Measurements from ENCODE around the gene MOGAT1. TPM values are rescaled to one million over a fixed set of nuclear protein-coding genes. Genes with fewer than 3 reads are reported as not detected.

Gene MOGAT1
- polyA plus RNA-seq, 3 donors = 0.11 TPM; not detected in 2

- Histone ChIP-seq H4K20me1 (ENCODE audit: insufficient read depth, low read length) (no peaks in the 10 kb centered on the region), H3K79me2 (ENCODE audit: insufficient read depth, low read length) (no peaks in the 10 kb centered on the region), H3K4me1 (ENCODE audit: control insufficient read depth in 1 of 2, insufficient read depth in 2 of 2, low read length in 2 of 2) (peaks cover 0 to 6% of the 10 kb centered on the region in 2 donors), H3K9me3 (replicated peaks in 1 of 2; ENCODE audit: control insufficient read depth in 1 of 2, insufficient read depth in 1 of 2, low read length in 2 of 2) (no peaks in the 10 kb centered on the region), H3K4me2 (replicated peaks; ENCODE audit: extremely low read depth, low read length, poor library complexity, severe bottlenecking) (no peak overlapping the region), H3K27me3 (ENCODE audit: control insufficient read depth in 2 of 2, insufficient read depth in 2 of 2, low read length in 2 of 2) (no peaks in the 10 kb centered on the region), H3K27ac (ENCODE audit: low read depth in 1 of 2, low read length in 2 of 2) (no peak overlapping the region), H3K9ac (ENCODE audit: insufficient read depth, low read length, poor library complexity, severe bottlenecking) (no peak overlapping the region), H3K36me3 (replicated peaks in 1 of 2; ENCODE audit: control insufficient read depth in 1 of 2, insufficient read depth in 2 of 2, low read length in 2 of 2) (no peaks in the 10 kb centered on the region), H3K4me3 (replicated peaks in 1 of 3; ENCODE audit: low read depth in 2 of 3, low read length in 3 of 3) (no peak overlapping the region), H2AFZ (ENCODE audit: insufficient read depth, low read depth, low read length, poor library complexity, severe bottlenecking) (peak overlapping the region; percentile 11)
- no peak for TF ChIP-seq CTCF (IDR thresholded peaks at IDR 0.05)
- no CpG with 5 or more reads among the region's 2 CpGs for WGBS (ENCODE audit: insufficient coverage)
- Mint-ChIP-seq H3K4me3 (no peak overlapping the region), H3K9me3 (peaks cover 0 to 2% (median 0%) of the 10 kb centered on the region in 7 donors), H3K27me3 (ENCODE audit: low read depth in 3 of 3) (peaks cover 1 to 4% (median 1%) of the 10 kb centered on the region in 3 donors), H3K4me1 (peaks cover 17% of the 10 kb centered on the region), H3K36me3 (peaks cover 3 to 5% of the 10 kb centered on the region in 2 donors), H3K27ac (peak overlapping the region in 1 of 7 donors; percentile 73)
- intact Hi-C loops (cut with micrococcal nuclease) = no loop called here
- peak in 1 of 3 donors; percentile 25 for DNase-seq
Observed at GRCh38 chr2:222688917-222689316, 17.5 kb downstream of the MOGAT1 start.

- DNase-seq = no peak
- H4K20me1 ChIP-seq (ENCODE audit: insufficient read depth, low read length) = no peaks in the 10 kb centered on the region
- no peaks in the 10 kb centered on the region for H3K9me3 ChIP-seq (replicated peaks in 1 of 2; ENCODE audit: control insufficient read depth in 1 of 2, insufficient read depth in 1 of 2, low read length in 2 of 2)
- peaks cover 1 to 4% (median 1%) of the 10 kb centered on the region in 3 donors for H3K27me3 Mint-ChIP-seq (ENCODE audit: low read depth in 3 of 3)
- intact Hi-C loops (cut with micrococcal nuclease) = no loop called here
- peaks cover 0 to 6% of the 10 kb centered on the region in 2 donors for H3K4me1 ChIP-seq (ENCODE audit: control insufficient read depth in 1 of 2, insufficient read depth in 2 of 2, low read length in 2 of 2)
- WGBS (ENCODE audit: insufficient coverage) = no CpG with 5 or more reads among the region's 2 CpGs
- no peaks in the 10 kb centered on the region for H3K36me3 ChIP-seq (replicated peaks in 1 of 2; ENCODE audit: control insufficient read depth in 1 of 2, insufficient read depth in 2 of 2, low read length in 2 of 2)
- H3K9me3 Mint-ChIP-seq = peaks cover 0 to 2% (median 0%) of the 10 kb centered on the region in 7 donors
- no peak overlapping the region for H3K27ac ChIP-seq (ENCODE audit: low read depth in 1 of 2, low read length in 2 of 2)
- TF ChIP-seq CTCF (IDR thresholded peaks at IDR 0.05) = no peak
- H3K36me3 Mint-ChIP-seq = peaks cover 3 to 5% of the 10 kb centered on the region in 2 donors
- H3K4me3 ChIP-seq (replicated peaks in 1 of 3; ENCODE audit: low read depth in 2 of 3, low read length in 3 of 3) = no peak overlapping the region
- no peak overlapping the region for H3K4me3 Mint-ChIP-seq
- peak overlapping the region; percentile 11 for H2AFZ ChIP-seq (ENCODE audit: insufficient read depth, low read depth, low read length, poor library complexity, severe bottlenecking)
- no peaks in the 10 kb centered on the region for H3K79me2 ChIP-seq (ENCODE audit: insufficient read depth, low read length)
- H3K27me3 ChIP-seq (ENCODE audit: control insufficient read depth in 2 of 2, insufficient read depth in 2 of 2, low read length in 2 of 2) = no peaks in the 10 kb centered on the region
- no peak overlapping the region for H3K4me2 ChIP-seq (replicated peaks; ENCODE audit: extremely low read depth, low read length, poor library complexity, severe bottlenecking)
- no peak overlapping the region for H3K9ac ChIP-seq (ENCODE audit: insufficient read depth, low read length, poor library complexity, severe bottlenecking)
- H3K4me1 Mint-ChIP-seq = peaks cover 17% of the 10 kb centered on the region
- H3K27ac Mint-ChIP-seq = peak overlapping the region in 1 of 7 donors; percentile 73
Observed at GRCh38 chr2:222689322-222689721, 17.9 kb downstream of the MOGAT1 start.
